HTR-8/SVneo (cell line): ENCODE measurements around the gene BTRC.
"Not testable (repeated sequence)": the region's sequence is repeated elsewhere in the genome, so short reads cannot be mapped to it uniquely, and the experiment has no call there.

ENCODE experiments used
- DNase-seq: peaks from one replicate; pipeline ENCODE4 v3.0.0; 2011; ENCODE audit warnings: low spot score, mixed read lengths; ENCODE audit not compliant: insufficient read length
- FAIRE-seq: peaks from 2 replicates; lab custom pipeline; 2011; peaks lifted over from hg19 to GRCh38; lab: Jason Lieb, UNC

The BTRC gene

GRCh38 chr10:101573885-101574753 is 220.2 kb downstream of the BTRC start:
- DNase-seq = no peak
- no peak for FAIRE-seq

- no peak for FAIRE-seq
- DNase-seq = no peak
Measured at GRCh38 chr10:101575091-101575490, 221.1 kb downstream of the BTRC start.

- no peak for DNase-seq
- no peak for FAIRE-seq
Measured at GRCh38 chr10:101575580-101576210, 221.7 kb downstream of the BTRC start.

- DNase-seq (no peak), FAIRE-seq (no peak)
Measured at GRCh38 chr10:101576211-101576863, 222.4 kb downstream of the BTRC start.

- FAIRE-seq (no peak), DNase-seq (no peak)
Measured at GRCh38 chr10:101577121-101577871, 223.3 kb downstream of the BTRC start.

- DNase-seq = no peak
Measured at GRCh38 chr10:101578192-101578591, 224.2 kb downstream of the BTRC start.

GRCh38 chr10:101578803-101579515 is 225.0 kb downstream of the BTRC start:
- DNase-seq (no peak), FAIRE-seq (peak; percentile 9)

More at GRCh38 chr10:101578192-101578591, 224.2 kb downstream of the BTRC start:
- FAIRE-seq = no peak

GRCh38 chr10:101579516-101579870 is 225.5 kb downstream of the BTRC start:
- no peak for FAIRE-seq

GRCh38 chr10:101580486-101581399 is 226.8 kb downstream of the BTRC start:
- DNase-seq (no peak), FAIRE-seq (no peak)

More at GRCh38 chr10:101579516-101579870, 225.5 kb downstream of the BTRC start:
- no peak for DNase-seq

- DNase-seq (no peak), FAIRE-seq (no peak)
Measured at GRCh38 chr10:101585841-101586240, 231.9 kb downstream of the BTRC start.

- peak; percentile 97 for DNase-seq
- FAIRE-seq = peak; percentile 96
Measured at GRCh38 chr10:101587725-101588653, 234.0 kb downstream of the BTRC start, which contains the start of the genes DPCD and POLL. Gene DPCD, plus strand, starts transcription at chr10:101588321. Its CDS starts 16 bp downstream, at chr10:101588337. Gene POLL, minus strand, starts transcription at chr10:101588257. Its CDS starts 897 bp downstream, at chr10:101587360.

- no peak for FAIRE-seq
- no peak for DNase-seq
Measured at GRCh38 chr10:101588879-101589278, 234.9 kb downstream of the BTRC start.

- DNase-seq, FAIRE-seq: not testable (repeated sequence)
Measured at GRCh38 chr10:101593331-101593730, 239.4 kb downstream of the BTRC start.

- FAIRE-seq = no peak
- DNase-seq = no peak
Measured at GRCh38 chr10:101595591-101596433, 241.8 kb downstream of the BTRC start.

- DNase-seq (no peak), FAIRE-seq (no peak)
Measured at GRCh38 chr10:101597091-101597900, 243.3 kb downstream of the BTRC start.

GRCh38 chr10:101601541-101601940 is 247.6 kb downstream of the BTRC start:
- FAIRE-seq (no peak), DNase-seq (no peak)
